ENCODE results near the gene SERPING1.

Gene SERPING1

GRCh38 chr11:57663975-57664374 lies 66.5 kb downstream of the SERPING1 start:
- no peak overlapping the region for H3K4me3 ChIP-seq (ENCODE audit: low read depth, low read length)
- TF ChIP-seq CTCF (IDR thresholded peaks at IDR 0.05; ENCODE audit: borderline replicate concordance, insufficient read depth, low read depth, low read length) = no peak
